Measurements from ENCODE around the gene H19. TPM values are rescaled to one million over a fixed set of nuclear protein-coding genes. Genes with fewer than 3 reads are reported as not detected.

The H19 gene
- polyA plus RNA-seq (2013), result 14,456 and 15,696 TPM in 2 replicates

DNA sequence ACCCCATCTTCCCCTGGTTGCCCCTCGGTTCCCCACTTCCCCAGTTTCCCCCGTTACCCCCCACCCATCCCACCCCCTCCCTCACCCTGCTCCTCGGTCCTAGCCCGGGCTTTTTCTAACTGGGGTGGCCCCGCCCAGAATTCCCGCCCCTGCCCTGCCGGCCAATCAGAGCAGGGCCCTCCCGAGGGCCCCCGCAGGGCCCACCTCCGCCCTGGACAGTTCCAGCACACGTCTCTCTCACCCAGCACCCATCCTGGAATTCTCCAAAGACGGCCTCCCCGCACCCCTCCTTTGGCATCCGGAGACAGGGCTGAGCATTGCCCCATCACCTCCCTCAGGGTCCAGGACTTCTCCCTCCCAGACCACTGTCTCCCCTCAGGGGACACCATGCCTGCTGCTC lies at the start of gene H19:
H19 (minus strand) TSS at position 88 of the 400 bp plus-strand sequence.
- DNase-seq, result no peak

DNA sequence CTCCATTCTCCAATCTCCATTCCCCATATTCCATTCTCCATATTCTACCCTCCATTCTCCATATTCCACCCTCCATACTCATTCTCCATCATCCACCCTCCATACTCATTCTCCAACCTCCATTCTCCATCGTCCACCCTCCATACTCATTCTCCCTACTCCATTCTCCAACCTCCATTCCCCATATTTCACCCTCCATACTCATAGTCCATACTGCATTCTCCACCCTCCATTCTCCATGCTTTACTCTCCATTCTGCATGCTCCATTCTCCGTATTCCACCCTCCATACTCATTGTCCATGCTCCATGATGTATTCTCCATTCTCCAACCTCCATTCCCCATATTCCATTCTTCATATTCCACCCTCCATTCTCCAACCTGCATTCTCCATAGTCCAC lies 44.3 kb upstream of the H19 start:
- Histone ChIP-seq H3K4me2 (ENCODE audit: low read length) (no peak overlapping the region), H2AFZ (ENCODE audit: insufficient read depth, low read length, poor library complexity) (no peak overlapping the region), H3K14ac (ENCODE audit: low read length) (no peak overlapping the region), H3K4me3 (ENCODE audit: low read depth, low read length) (no peak overlapping the region), H3K18ac (ENCODE audit: low read length) (no peak overlapping the region), H2BK5ac (ENCODE audit: low read depth, low read length, poor library complexity) (no peak overlapping the region), H3K79me1 (ENCODE audit: low read length) (no peaks in the 10 kb centered on the region), H3K4me1 (ENCODE audit: control insufficient read depth in 1 of 2, insufficient read depth in 2 of 2, low read length in 2 of 2) (no peaks in the 10 kb centered on the region), H2BK120ac (ENCODE audit: insufficient read depth, low read length, poor library complexity) (no peak overlapping the region), H4K12ac (ENCODE audit: low read depth, low read length) (no peak overlapping the region), H3K4ac (ENCODE audit: low read depth, low read length) (no peak overlapping the region), H3K36me3 (ENCODE audit: control insufficient read depth in 1 of 2, insufficient read depth in 2 of 2, low read length in 2 of 2) (no peaks in the 10 kb centered on the region), H3K9me3 (ENCODE audit: insufficient read depth, low read depth, low read length) (no peaks in the 10 kb centered on the region), H3K79me2 (ENCODE audit: control insufficient read depth, insufficient read depth, low read length, poor library complexity) (no peaks in the 10 kb centered on the region), H3K27me3 (ENCODE audit: insufficient read depth, low read length) (no peaks in the 10 kb centered on the region), H3K27ac (ENCODE audit: low read depth, low read length) (no peak overlapping the region), H3K9ac (ENCODE audit: low read length) (no peak overlapping the region), H2AK5ac (ENCODE audit: low read length) (no peak overlapping the region), H4K91ac (ENCODE audit: low read depth, low read length) (no peak overlapping the region), H3K23ac (ENCODE audit: low read length) (no peak overlapping the region), H4K8ac (ENCODE audit: low read depth, low read length) (no peak overlapping the region), H2BK12ac (ENCODE audit: low read length) (no peak overlapping the region)
- 100% methylated on average over 1 of the region's 2 CpGs for WGBS (ENCODE audit: extremely low coverage, insufficient coverage, insufficient read length)
- DNase-seq, result no peak

More for the DNA sequence above, at the start of gene H19:
- H4K12ac ChIP-seq (ENCODE audit: low read depth, low read length), result no peak within 1 kb of the TSS
- no CpG with 5 or more reads among the region's 14 CpGs for WGBS (ENCODE audit: extremely low coverage, insufficient coverage, insufficient read length)
- peaks cover 7% of the 10 kb centered on the region for H3K79me1 ChIP-seq (ENCODE audit: low read length)
- H2BK120ac ChIP-seq (ENCODE audit: insufficient read depth, low read length, poor library complexity), result no peak within 1 kb of the TSS
- H2AFZ ChIP-seq (ENCODE audit: insufficient read depth, low read length, poor library complexity), result no peak within 1 kb of the TSS
- H2AK5ac ChIP-seq (ENCODE audit: low read length), result no peak within 1 kb of the TSS
- no peak within 1 kb of the TSS for H3K9ac ChIP-seq (ENCODE audit: low read length)
- H4K91ac ChIP-seq (ENCODE audit: low read depth, low read length), result no peak within 1 kb of the TSS
- H3K14ac ChIP-seq (ENCODE audit: low read length), result no peak within 1 kb of the TSS
- H2BK5ac ChIP-seq (ENCODE audit: low read depth, low read length, poor library complexity), result no peak within 1 kb of the TSS
- no peak within 1 kb of the TSS for H3K18ac ChIP-seq (ENCODE audit: low read length)
- H2BK12ac ChIP-seq (ENCODE audit: low read length), result no peak within 1 kb of the TSS
- no peaks in the 10 kb centered on the region for H3K36me3 ChIP-seq (ENCODE audit: control insufficient read depth in 1 of 2, insufficient read depth in 2 of 2, low read length in 2 of 2)
- no peak within 1 kb of the TSS for H4K8ac ChIP-seq (ENCODE audit: low read depth, low read length)
- H3K79me2 ChIP-seq (ENCODE audit: control insufficient read depth, insufficient read depth, low read length, poor library complexity), result no peaks in the 10 kb centered on the region
- H3K4ac ChIP-seq (ENCODE audit: low read depth, low read length), result no peak within 1 kb of the TSS
- no peak within 1 kb of the TSS for H3K4me2 ChIP-seq (ENCODE audit: low read length)
- H3K27ac ChIP-seq (ENCODE audit: low read depth, low read length), result no peak within 1 kb of the TSS
- H3K4me1 ChIP-seq (ENCODE audit: control insufficient read depth in 1 of 2, insufficient read depth in 2 of 2, low read length in 2 of 2), result peaks cover 2 to 4% of the 10 kb centered on the region in 2 experiments
- H3K27me3 ChIP-seq (ENCODE audit: insufficient read depth, low read length), result no peaks in the 10 kb centered on the region
- no peaks in the 10 kb centered on the region for H3K9me3 ChIP-seq (ENCODE audit: insufficient read depth, low read depth, low read length)
- H3K23ac ChIP-seq (ENCODE audit: low read length), result no peak within 1 kb of the TSS
- no peak within 1 kb of the TSS for H3K4me3 ChIP-seq (ENCODE audit: low read depth, low read length)

DNA sequence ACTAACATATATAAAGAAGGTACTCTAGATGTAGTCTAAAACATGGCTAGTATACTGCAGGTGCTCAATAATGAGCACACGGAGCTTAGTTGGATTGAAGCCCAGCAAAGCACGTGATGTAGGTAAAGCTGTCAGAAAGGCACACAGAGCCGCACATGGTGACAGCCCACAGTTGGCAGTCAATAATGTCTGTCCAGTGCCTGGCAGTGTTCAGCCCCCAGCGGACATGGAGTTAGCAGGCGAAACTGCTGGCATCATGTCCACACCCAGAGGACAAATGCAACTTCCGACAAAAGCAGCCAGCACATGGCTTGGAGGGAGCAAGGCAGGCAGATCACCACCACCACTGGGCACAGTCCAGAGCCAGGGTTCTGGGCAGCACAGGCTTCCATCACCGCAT lies 43.5 kb upstream of the H19 start:
- H3K36me3 ChIP-seq (ENCODE audit: control insufficient read depth in 1 of 2, insufficient read depth in 2 of 2, low read length in 2 of 2), result no peaks in the 10 kb centered on the region
- H3K14ac ChIP-seq (ENCODE audit: low read length), result no peak overlapping the region
- no peak overlapping the region for H3K4me2 ChIP-seq (ENCODE audit: low read length)
- no peak overlapping the region for H2BK5ac ChIP-seq (ENCODE audit: low read depth, low read length, poor library complexity)
- WGBS (ENCODE audit: extremely low coverage, insufficient coverage, insufficient read length), result no CpG with 5 or more reads among the region's 7 CpGs
- H3K23ac ChIP-seq (ENCODE audit: low read length), result no peak overlapping the region
- no peaks in the 10 kb centered on the region for H3K4me1 ChIP-seq (ENCODE audit: control insufficient read depth in 1 of 2, insufficient read depth in 2 of 2, low read length in 2 of 2)
- no peak overlapping the region for H3K27ac ChIP-seq (ENCODE audit: low read depth, low read length)
- H2AFZ ChIP-seq (ENCODE audit: insufficient read depth, low read length, poor library complexity), result no peak overlapping the region
- H3K27me3 ChIP-seq (ENCODE audit: insufficient read depth, low read length), result no peaks in the 10 kb centered on the region
- no peak overlapping the region for H2BK120ac ChIP-seq (ENCODE audit: insufficient read depth, low read length, poor library complexity)
- DNase-seq, result no peak
- no peak overlapping the region for H3K9ac ChIP-seq (ENCODE audit: low read length)
- H3K79me2 ChIP-seq (ENCODE audit: control insufficient read depth, insufficient read depth, low read length, poor library complexity), result no peaks in the 10 kb centered on the region
- H2BK12ac ChIP-seq (ENCODE audit: low read length), result no peak overlapping the region
- no peak overlapping the region for H4K12ac ChIP-seq (ENCODE audit: low read depth, low read length)
- H3K18ac ChIP-seq (ENCODE audit: low read length), result no peak overlapping the region
- no peak overlapping the region for H4K8ac ChIP-seq (ENCODE audit: low read depth, low read length)
- no peaks in the 10 kb centered on the region for H3K79me1 ChIP-seq (ENCODE audit: low read length)
- H4K91ac ChIP-seq (ENCODE audit: low read depth, low read length), result no peak overlapping the region
- no peaks in the 10 kb centered on the region for H3K9me3 ChIP-seq (ENCODE audit: insufficient read depth, low read depth, low read length)
- no peak overlapping the region for H3K4ac ChIP-seq (ENCODE audit: low read depth, low read length)
- H2AK5ac ChIP-seq (ENCODE audit: low read length), result no peak overlapping the region
- H3K4me3 ChIP-seq (ENCODE audit: low read depth, low read length), result no peak overlapping the region

DNA sequence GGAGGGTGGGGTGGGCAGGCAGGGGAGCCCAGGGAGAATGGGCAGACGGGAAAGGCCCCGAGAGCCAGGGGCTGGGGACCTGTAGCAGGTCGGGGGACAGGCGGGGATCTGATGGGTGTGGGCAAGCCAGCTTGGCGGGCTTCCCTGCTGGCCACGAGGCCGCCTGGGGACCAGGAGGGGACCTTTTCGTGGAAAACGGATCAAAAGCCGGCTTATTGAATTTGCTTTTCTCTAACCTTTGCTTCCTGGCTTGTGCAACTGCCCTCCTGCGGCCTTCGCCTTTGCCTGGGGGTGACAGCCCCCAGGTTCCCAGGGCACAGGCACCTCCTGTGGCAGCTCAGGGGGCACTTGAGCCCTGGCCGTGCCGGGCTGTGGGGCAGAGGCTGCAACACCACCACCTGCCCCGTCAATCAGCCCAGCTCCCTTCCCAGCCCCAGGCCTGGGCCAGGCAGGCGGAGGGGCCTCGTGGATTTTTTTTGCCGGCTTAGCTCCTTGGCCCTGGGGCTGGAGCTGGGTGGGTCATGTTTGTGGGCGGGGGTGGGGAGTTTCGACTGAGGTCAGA lies 41.6 kb upstream of the H19 start:
- Histone ChIP-seq H3K79me2 (ENCODE audit: control insufficient read depth, insufficient read depth, low read length, poor library complexity) (no peaks in the 10 kb centered on the region), H3K14ac (ENCODE audit: low read length) (no peak overlapping the region)
- WGBS (ENCODE audit: extremely low coverage, insufficient coverage, insufficient read length), result no CpG with 5 or more reads among the region's 20 CpGs

More for the DNA sequence above, 41.6 kb upstream of the H19 start:
- H2AK5ac ChIP-seq (ENCODE audit: low read length), result no peak overlapping the region
- H3K4ac ChIP-seq (ENCODE audit: low read depth, low read length), result no peak overlapping the region
- H3K4me2 ChIP-seq (ENCODE audit: low read length), result no peak overlapping the region
- no peak overlapping the region for H2BK120ac ChIP-seq (ENCODE audit: insufficient read depth, low read length, poor library complexity)
- H3K9me3 ChIP-seq (ENCODE audit: insufficient read depth, low read depth, low read length), result no peaks in the 10 kb centered on the region
- H3K79me1 ChIP-seq (ENCODE audit: low read length), result no peaks in the 10 kb centered on the region
- no peak overlapping the region for H2AFZ ChIP-seq (ENCODE audit: insufficient read depth, low read length, poor library complexity)
- H4K12ac ChIP-seq (ENCODE audit: low read depth, low read length), result no peak overlapping the region
- no peak overlapping the region for H4K8ac ChIP-seq (ENCODE audit: low read depth, low read length)
- no peak overlapping the region for H3K27ac ChIP-seq (ENCODE audit: low read depth, low read length)
- no peaks in the 10 kb centered on the region for H3K36me3 ChIP-seq (ENCODE audit: control insufficient read depth in 1 of 2, insufficient read depth in 2 of 2, low read length in 2 of 2)
- H3K23ac ChIP-seq (ENCODE audit: low read length), result no peak overlapping the region
- H3K18ac ChIP-seq (ENCODE audit: low read length), result no peak overlapping the region
- H3K4me3 ChIP-seq (ENCODE audit: low read depth, low read length), result no peak overlapping the region
- H2BK5ac ChIP-seq (ENCODE audit: low read depth, low read length, poor library complexity), result no peak overlapping the region
- H4K91ac ChIP-seq (ENCODE audit: low read depth, low read length), result no peak overlapping the region
- H2BK12ac ChIP-seq (ENCODE audit: low read length), result no peak overlapping the region
- H3K27me3 ChIP-seq (ENCODE audit: insufficient read depth, low read length), result no peaks in the 10 kb centered on the region
- no peaks in the 10 kb centered on the region for H3K4me1 ChIP-seq (ENCODE audit: control insufficient read depth in 1 of 2, insufficient read depth in 2 of 2, low read length in 2 of 2)
- no peak overlapping the region for H3K9ac ChIP-seq (ENCODE audit: low read length)
- DNase-seq, result no peak
